GM13977 (cell line): ENCODE measurements around the gene PALLD.

Source experiments
- DNase-seq: peaks from one replicate; pipeline ENCODE4 v3.0.0; 2012; ENCODE audit warnings: low spot score
- CTCF ChIP-seq: IDR thresholded peaks from 2 replicates; pipeline ENCODE4 v1.5.1; 2012; ENCODE audit warnings: mild to moderate bottlenecking, control low read depth; ENCODE audit not compliant: insufficient read depth; ENCODE audit errors: extremely low read depth, missing control alignments
- in situ Hi-C: fragments of 300-500 bp; cut with MboI; formaldehyde crosslinking; loops from one replicate; pipeline ENCODE4 v1.12.0; 2022; ENCODE audit warnings: low sequenced_read_pairs, low pct_unique_long_range_greater_than_20kb, mixed read lengths, inconsistent platforms; ENCODE audit not compliant: unreplicated experiment

The PALLD gene

GRCh38 chr4:168773388-168774195, 276.7 kb downstream of the PALLD start:
- no peak for DNase-seq
- TF ChIP-seq CTCF = no peak
- in situ Hi-C loops = no loop called here

- in situ Hi-C loops = no loop called here
These were observed 279.5 kb downstream of the PALLD start for GRCh38 chr4:168776382-168776781.

GRCh38 chr4:168777277-168777965, 280.6 kb downstream of the PALLD start:
- DNase-seq = no peak
- in situ Hi-C loops = no loop called here
- TF ChIP-seq CTCF = no peak

More at GRCh38 chr4:168776382-168776781, 279.5 kb downstream of the PALLD start:
- no peak for TF ChIP-seq CTCF
- DNase-seq = no peak

- in situ Hi-C loops = no loop called here
- DNase-seq = no peak
- no peak for TF ChIP-seq CTCF
These were observed 284.5 kb downstream of the PALLD start for GRCh38 chr4:168781341-168781740.

- in situ Hi-C loops = no loop called here
- DNase-seq = no peak
- no peak for TF ChIP-seq CTCF
These were observed 285.1 kb downstream of the PALLD start for GRCh38 chr4:168781926-168782325.

GRCh38 chr4:168782439-168782838, 285.6 kb downstream of the PALLD start:
- TF ChIP-seq CTCF = no peak
- in situ Hi-C loops = no loop called here
- DNase-seq = no peak
